Measurements from ENCODE around the gene CMAS.
A peak's percentile ranks its signal among the peaks of the same experiment; 100 is the strongest.

Gene CMAS

GRCh38 chr12:22100958-22101748, 55.1 kb downstream of the CMAS start:
- H3K27ac ChIP-seq: no peak overlapping the region

GRCh38 chr12:22101749-22102243, 55.8 kb downstream of the CMAS start:
- no peak overlapping the region for H3K27ac ChIP-seq
- no peak for TF ChIP-seq CTCF (conservative IDR thresholded peaks at IDR 0.05)

More at GRCh38 chr12:22100958-22101748, 55.1 kb downstream of the CMAS start:
- TF ChIP-seq CTCF (conservative IDR thresholded peaks at IDR 0.05): peak; percentile 88

GRCh38 chr12:22103418-22103817, 57.4 kb downstream of the CMAS start:
- no peak for TF ChIP-seq CTCF (conservative IDR thresholded peaks at IDR 0.05)
- H3K27ac ChIP-seq: no peak overlapping the region

GRCh38 chr12:22105542-22105941, 59.5 kb downstream of the CMAS start:
- H3K27ac ChIP-seq: no peak overlapping the region
- no peak for TF ChIP-seq CTCF (conservative IDR thresholded peaks at IDR 0.05)

- TF ChIP-seq CTCF (conservative IDR thresholded peaks at IDR 0.05): no peak
- H3K27ac ChIP-seq: no peak overlapping the region
These were observed 64.2 kb downstream of the CMAS start for GRCh38 chr12:22110176-22110575.
